ENCODE data around the gene GRIK2. TPM values are rescaled to one million over a fixed set of nuclear protein-coding genes. Genes with fewer than 3 reads are reported as not detected.

Gene GRIK2
- total and polyA plus RNA-seq, 2 of the 4 experiments (the other 2 are of a cell fraction) = 8.2 to 15.2 TPM

DNA sequence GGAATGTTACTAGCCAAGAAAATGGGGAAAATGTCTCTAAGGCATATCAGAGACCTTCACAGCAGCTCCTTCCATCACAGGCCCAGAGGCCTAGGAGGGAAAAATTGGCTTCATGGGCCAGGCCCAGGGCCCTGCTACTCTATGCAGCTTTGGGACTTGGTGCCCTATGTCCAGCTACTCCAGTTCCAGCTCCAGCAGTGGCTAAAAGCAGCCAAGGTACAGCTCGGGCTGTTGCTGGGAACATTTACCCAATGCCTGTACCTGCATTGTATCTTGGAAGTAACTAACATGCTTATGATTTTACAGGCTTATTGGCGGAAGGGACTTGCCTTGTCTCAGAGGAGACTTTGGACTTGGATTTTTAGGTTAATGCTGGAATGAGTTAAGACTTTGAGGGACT lies 390.6 kb downstream of the GRIK2 start:
- Histone ChIP-seq H3K4me3 (ENCODE audit: insufficient read depth, low read depth, low read length) (no peak overlapping the region), H2AK9ac (replicated peaks; ENCODE audit: low read depth, low read length, poor library complexity) (no peak overlapping the region), H3K27me3 (ENCODE audit: control insufficient read depth, insufficient read depth, low read length) (no peaks in the 10 kb centered on the region), H2BK5ac (ENCODE audit: low read depth, low read length, poor library complexity, severe bottlenecking) (no peak overlapping the region), H3K27ac (ENCODE audit: insufficient read depth, low read length) (no peak overlapping the region), H4K20me1 (ENCODE audit: insufficient read depth, low read length) (no peaks in the 10 kb centered on the region), H3K4me1 (ENCODE audit: control insufficient read depth, insufficient read depth, low read length) (no peaks in the 10 kb centered on the region), H3K36me3 (ENCODE audit: control insufficient read depth, insufficient read depth, low read length) (no peaks in the 10 kb centered on the region), H3K9me3 (ENCODE audit: control insufficient read depth, insufficient read depth, low read length) (peaks cover 2% of the 10 kb centered on the region; the same call in 1 of the 2 replicates), H3K23ac (ENCODE audit: low read depth, low read length) (no peak overlapping the region), H3K18ac (ENCODE audit: low read depth, low read length) (no peak overlapping the region), H2BK15ac (ENCODE audit: low read depth, low read length) (no peak overlapping the region), H2AFZ (replicated peaks; ENCODE audit: low read length, poor library complexity) (no peak overlapping the region), H4K8ac (ENCODE audit: low read depth in 2 of 2, low read length in 2 of 2) (no peak overlapping the region), H4K91ac (ENCODE audit: insufficient read depth, low read depth, low read length) (no peak overlapping the region), H2BK120ac (ENCODE audit: low read depth, low read length) (no peak overlapping the region), H3K9ac (ENCODE audit: low read depth, low read length) (no peak overlapping the region), H2AK5ac (ENCODE audit: low read depth, low read length) (no peak overlapping the region), H3K14ac (replicated peaks; ENCODE audit: low read depth, low read length) (no peak overlapping the region), H3K56ac (ENCODE audit: extremely low read depth, insufficient read depth, low read length) (no peak overlapping the region), H3K4ac (ENCODE audit: low read depth, low read length) (no peak overlapping the region), H4K5ac (ENCODE audit: low read depth, low read length) (no peak overlapping the region), H3K4me2 (ENCODE audit: low read depth, low read length) (no peak overlapping the region), H3K9me1 (ENCODE audit: insufficient read depth, low read length) (no peaks in the 10 kb centered on the region), H3K79me1 (ENCODE audit: low read depth in 1 of 2, low read length in 2 of 2) (no peaks in the 10 kb centered on the region), H2BK20ac (ENCODE audit: low read depth, low read length) (no peak overlapping the region)
- no TSS peak for BruUV-seq (replicated peaks)
- dilution Hi-C loops (cut with HindIII; ENCODE audit: low sequenced_read_pairs, unreplicated experiment) (no loop called here), intact Hi-C loops (cut with micrococcal nuclease) (no loop called here), in situ Hi-C loops (cut with MboI; ENCODE audit: low sequenced_read_pairs) (no loop called here)
- POLR2A ChIA-PET (ENCODE audit: unreplicated experiment) = no interaction called here
- DNase-seq (no peak), ATAC-seq (ENCODE audit: low read depth) (no peak)
- CTCF ChIA-PET = no interaction called here
- TF ChIP-seq RFX5 (IDR thresholded peaks at IDR 0.05; ENCODE audit: low read depth, low read length) (no peak), NFE2L2 (IDR thresholded peaks at IDR 0.05; ENCODE audit: low read depth, low read length) (no peak)
- no CpG with 5 or more reads among the region's 2 CpGs for WGBS, 2 experiments (ENCODE audit: extremely low coverage in 2 of 2, insufficient read length in 1 of 2)

Measured in IMR-90 (cell line).